ACHN (cell line): Measurements from ENCODE around the gene ISYNA1.

Experiments used
- DNase-seq: peaks from one replicate; pipeline ENCODE4 v3.0.0-alpha.2; 2015
- in situ Hi-C: cut with HindIII; loops from 2 replicates; pipeline ENCODE4 v1.10.0; 2017; ENCODE audit warnings: low sequenced_read_pairs, low pct_ligation_motif_present, low pct_unique_long_range_greater_than_20kb

ISYNA1 gene

DNA sequence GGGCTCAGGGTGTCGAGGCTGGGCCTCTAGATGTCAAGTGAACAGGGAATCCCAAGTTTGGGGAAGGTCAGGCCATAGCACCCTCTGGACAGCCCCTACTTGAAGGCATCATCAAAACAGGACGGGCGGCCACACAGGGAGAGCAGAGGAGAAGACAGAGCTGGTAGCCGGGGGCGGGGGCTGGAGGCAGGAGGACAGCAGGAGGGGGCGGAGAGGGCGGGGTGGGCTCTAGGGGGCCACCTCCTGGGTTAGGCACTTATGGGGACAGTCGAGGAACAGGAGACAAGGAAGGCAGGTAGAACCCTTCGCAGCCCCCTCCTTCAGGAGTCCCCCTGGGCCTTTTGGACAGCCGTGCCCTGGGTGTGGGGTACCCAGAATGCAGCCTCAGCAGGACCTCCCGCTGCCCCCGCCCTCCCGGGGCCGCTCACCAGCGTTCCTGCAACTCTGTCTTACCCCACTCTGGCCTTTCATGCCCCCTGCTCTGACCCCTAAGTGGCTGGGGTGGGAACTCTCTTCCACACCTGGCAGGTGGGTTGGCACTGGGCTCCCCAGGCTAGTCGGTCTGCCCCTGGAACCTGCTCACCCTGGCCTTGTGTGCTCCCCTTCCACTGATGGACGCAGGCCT lies 12.9 kb downstream of the ISYNA1 start:
- in situ Hi-C loops: no loop called here

DNA sequence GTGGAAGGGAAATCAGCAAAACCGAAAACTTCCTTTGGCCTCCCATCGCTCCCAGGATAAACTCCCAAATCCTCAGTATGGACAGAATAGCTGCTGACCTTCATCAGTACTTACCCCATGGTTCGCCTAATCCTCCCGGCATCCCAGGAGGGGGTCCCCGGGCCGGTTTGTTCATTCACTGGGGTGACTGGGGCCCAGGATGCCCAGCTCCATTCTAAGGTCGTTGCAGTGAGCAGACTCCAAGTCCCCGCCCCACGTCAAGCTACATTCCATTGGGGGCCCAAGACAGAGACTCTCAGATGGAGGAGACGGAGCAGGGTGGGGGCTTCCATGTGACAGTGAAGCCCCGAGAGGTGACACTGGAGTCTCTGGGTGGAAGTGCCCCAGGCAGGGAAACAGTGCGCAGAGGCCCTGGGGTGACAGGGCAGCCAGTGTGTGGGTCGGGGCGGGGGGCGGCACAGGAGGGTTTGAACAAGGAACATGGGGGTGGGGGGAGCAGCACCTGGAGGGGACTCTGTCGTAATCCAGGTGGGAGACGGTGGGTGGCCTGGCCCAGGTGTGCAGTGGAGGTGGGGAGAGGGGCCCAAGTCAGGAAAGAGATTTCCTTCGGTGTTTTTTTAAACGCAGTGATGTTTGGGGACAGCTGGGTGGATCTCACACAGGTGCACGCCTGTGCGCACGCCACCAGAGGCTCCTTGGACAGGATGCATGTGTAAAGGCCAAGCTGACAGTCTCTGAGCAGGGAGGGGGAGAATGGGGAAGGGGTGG lies 13.6 kb downstream of the ISYNA1 start:
- no peak for DNase-seq
- in situ Hi-C loops: no loop called here

More for the DNA sequence above, 12.9 kb downstream of the ISYNA1 start:
- DNase-seq: no peak

DNA sequence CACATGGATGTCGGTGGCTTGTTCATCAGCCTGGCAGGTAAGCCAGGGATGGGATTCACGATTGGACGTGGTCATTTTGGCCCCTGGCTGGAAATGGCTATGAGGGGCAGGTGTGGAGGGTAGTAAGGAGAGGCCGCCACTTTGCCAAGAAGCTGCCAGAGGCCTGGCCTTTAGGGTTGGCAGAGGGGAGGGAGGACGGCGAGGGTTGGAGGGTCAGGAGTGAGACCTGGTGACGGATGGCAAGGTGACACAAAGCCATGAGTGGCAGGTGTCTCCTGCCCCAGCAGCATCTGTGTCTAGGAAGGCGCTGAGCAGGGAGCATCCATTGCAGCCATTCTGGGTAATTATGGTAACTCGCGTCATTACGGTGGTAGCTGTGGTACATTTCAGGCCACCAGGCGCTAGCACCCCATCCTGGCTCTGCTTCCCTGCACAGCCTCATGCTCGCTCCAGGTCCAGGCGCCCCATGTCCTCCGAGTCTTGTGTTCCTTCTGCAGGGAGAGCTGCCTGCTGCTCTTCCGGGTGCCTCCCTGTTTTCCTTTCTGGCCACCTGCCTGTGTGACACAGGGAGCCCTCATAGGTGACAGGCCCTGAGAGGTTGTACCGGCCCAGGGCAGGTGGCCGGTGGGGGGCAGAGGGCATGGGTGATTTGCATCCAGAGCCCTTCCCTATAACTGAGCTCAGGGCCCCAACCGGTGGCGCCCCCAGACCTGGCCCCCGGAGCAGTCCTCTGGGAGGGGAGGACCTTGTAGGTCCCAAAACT lies 14.5 kb downstream of the ISYNA1 start:
- in situ Hi-C loops: no loop called here
- DNase-seq: no peak

DNA sequence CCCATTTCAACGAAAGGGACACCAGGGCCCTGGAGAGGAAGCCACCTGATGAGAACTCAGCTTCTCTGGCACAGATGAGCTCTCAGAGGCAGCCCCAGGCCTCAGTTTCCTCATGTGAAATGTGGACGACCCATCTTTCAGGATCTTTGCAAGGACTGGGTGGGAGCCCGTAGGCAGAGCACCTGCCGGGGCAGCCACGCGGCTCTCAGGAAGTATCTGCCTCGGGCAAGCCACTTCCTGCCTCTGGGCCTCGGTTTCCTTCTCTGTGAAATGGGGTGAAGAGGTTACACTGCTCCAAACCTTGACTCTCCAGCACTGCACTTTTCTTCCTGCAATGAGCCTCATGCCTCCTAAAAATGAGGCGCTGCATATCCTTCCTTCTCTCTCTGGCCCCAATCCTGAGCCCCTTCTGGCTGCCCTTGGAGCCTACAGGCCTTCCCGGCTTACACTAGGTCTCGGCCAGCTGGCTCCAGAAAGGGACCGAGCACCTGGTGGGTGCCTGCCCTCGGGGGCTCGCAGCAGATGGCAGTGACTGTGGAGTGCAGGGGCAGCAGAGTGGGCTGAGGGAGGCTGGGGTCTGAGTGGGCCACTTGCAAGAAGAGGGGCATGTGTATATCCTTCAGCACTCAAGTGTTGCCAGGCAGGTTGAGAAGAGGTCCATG lies 15.3 kb downstream of the ISYNA1 start:
- in situ Hi-C loops: no loop called here
- DNase-seq: no peak

DNA sequence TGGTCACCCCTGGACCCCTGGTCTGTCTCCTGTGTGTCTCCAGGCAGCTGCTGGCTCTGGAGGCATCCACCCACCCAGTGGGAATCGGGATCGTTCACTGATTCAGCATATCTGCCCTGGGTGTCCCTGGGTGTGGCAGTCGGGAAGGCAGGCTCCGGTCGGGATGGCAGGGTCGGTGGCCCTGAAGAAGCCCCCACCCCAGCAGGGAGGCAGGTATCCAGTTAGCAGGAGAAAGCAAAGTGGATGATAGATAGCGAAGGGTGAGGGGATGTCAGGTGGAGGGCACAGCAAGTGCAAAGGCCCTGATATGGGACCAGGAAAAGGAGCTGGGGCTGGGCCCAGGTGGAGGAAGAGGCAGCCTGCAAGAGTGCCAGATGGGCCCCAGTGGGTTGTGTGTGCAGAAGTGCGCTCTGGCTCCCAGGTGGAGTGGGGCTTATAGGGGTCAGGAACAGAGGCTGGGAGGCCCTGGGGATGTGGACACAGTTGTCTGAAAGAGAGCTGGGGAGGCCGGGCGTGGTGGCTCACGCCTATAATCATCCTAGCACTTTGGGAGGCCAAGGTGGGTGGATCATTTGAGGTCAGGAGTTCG lies 16.5 kb downstream of the ISYNA1 start:
- no peak for DNase-seq
- in situ Hi-C loops: no loop called here

DNA sequence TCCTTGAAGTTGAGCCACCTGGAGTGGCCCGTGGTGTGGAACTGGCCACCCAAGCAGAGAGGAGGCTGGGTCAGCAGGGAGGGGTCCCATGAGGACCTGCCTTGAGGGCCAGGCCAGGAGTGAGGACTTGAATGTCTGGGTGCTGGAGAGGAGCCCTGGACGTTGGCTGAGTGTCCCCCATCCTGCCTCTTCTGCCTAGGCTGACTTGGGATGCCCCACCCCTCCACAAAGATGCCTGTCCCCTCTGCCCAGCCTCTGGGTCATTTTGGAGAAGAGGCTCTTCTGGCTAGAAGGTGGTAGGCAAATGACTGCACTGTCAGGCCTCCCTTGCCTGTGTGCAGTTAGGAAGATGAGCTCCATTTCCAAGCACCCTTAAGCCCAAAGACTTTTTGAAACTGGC lies 17.0 kb downstream of the ISYNA1 start:
- in situ Hi-C loops: no loop called here

DNA sequence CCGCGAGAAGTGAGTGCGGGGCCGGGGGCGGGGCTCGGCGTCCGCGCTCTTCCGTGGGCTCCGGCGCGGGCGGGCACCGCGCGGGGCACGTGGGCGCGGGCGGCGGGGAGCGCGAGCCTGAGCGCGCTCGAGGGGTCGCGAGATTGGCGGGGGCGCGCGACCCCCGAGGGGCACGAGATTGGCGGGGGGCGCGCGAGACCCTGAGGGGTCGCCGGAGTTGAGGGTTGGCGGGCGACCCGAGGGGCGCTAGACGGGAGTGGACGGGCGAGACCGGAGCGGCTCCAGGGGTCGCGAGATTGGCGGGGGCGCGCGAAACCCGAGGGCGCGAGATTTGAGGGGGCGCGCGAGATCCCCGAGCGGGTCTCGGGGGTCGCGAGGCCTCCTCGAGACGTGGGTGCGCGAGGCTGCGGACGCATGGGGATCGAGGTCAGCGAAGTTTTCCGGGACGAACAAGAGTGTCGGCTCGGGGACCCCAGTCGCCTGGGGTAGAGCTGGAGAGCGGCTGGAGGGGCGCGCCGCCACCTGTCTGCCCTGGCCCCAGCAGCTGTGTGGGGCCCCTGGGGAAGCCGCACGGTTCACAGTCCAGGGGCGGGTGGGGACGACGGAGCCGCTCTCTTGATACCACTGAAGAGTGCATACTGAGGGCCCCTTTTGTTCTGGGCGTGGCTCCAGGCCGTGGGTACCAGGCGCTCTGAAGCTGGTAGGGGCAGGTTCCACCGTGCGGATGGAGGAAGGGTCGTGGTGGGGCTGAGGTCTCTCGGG lies 18.1 kb downstream of the ISYNA1 start:
- peak; percentile 30 for DNase-seq
- in situ Hi-C loops: no loop called here

More for the DNA sequence above, 17.0 kb downstream of the ISYNA1 start:
- no peak for DNase-seq

DNA sequence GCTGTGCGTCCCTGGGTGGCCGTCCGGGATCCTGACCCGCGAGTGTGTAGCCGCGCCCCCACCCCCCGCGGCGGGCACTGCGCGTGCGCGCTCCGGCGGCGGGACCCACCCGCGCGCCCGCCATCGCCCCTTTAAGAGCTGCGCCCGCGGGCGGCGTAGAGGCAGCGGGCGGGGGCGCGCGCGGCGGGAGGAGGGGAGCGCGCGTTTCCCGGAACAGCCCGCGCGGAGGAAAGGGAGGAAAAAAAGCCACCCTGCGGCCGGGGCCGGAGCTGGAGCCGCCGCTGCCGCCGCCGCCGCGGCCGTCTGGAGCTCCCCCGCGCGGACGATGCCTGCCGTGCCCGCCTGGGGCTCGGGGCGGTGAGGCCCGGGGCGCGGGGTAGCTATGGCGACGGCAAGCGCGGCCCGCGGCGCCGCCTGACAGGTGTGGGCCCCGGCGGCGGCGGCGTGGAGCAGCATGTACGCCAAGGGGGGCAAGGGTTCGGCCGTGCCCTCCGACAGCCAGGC lies 18.7 kb downstream of the ISYNA1 start, which contains the start of gene SSBP4:
SSBP4 (plus strand) TSS at position 204 of the 504 bp plus-strand sequence; CDS start at position 455, 251 bp downstream.
- in situ Hi-C loops: no loop called here
- DNase-seq: peak; percentile 76

DNA sequence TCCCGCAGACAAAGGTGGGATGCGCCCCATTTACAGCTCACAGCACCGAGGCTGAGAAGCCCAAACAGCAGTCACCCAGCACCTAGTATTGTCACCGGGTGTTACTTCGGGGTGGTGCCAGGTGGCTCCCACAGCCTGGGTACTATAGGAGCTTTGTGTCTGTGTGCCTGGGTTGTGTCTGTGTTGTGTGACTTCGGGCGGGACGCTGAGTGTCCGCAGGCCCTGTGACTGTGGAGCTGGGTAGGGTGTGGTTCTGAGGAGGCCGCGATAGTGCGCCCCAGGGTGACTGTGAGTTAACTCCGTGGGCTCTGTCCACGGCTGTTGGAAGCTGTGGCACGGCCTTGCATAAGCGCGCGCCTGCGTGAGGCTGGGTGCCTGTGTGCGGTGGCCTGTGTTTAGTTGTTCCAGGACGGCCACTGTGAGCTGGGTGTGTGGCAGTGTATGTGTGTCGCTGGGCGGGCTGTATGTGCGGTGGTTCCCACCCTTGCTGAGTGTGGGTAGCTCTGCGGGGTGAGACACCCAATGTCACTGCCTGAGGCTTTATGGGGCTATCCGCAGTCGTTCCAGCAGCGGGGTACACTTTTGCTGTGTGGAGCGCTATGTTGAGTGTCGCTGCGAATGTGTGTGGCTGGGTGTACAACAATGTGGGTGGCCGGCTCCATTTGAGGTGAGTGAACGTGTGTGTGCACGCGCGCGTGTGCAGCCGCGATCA lies 19.3 kb downstream of the ISYNA1 start:
- no peak for DNase-seq
- in situ Hi-C loops: no loop called here

DNA sequence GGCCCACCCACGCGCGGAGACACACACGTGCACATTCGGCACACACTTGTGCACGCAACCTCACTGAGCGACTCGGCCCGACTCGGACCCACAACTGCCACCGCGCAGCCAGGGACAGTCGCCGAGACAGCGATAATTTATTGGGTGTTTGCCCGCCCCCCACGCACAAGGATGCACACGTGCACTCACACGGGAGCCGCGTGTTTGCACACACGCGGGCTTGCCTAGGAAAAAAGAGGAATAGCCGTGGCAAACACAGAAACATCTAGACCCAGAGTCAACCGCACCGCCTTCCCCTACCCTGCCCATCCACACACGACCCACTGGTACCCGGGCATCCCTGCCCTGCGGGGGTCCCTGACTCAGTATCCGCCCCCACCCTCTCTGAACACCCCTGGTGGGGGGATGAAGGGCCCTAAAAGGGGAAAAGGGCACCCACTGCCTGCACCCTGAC lies 19.9 kb downstream of the ISYNA1 start:
- in situ Hi-C loops: no loop called here
- DNase-seq: no peak

DNA sequence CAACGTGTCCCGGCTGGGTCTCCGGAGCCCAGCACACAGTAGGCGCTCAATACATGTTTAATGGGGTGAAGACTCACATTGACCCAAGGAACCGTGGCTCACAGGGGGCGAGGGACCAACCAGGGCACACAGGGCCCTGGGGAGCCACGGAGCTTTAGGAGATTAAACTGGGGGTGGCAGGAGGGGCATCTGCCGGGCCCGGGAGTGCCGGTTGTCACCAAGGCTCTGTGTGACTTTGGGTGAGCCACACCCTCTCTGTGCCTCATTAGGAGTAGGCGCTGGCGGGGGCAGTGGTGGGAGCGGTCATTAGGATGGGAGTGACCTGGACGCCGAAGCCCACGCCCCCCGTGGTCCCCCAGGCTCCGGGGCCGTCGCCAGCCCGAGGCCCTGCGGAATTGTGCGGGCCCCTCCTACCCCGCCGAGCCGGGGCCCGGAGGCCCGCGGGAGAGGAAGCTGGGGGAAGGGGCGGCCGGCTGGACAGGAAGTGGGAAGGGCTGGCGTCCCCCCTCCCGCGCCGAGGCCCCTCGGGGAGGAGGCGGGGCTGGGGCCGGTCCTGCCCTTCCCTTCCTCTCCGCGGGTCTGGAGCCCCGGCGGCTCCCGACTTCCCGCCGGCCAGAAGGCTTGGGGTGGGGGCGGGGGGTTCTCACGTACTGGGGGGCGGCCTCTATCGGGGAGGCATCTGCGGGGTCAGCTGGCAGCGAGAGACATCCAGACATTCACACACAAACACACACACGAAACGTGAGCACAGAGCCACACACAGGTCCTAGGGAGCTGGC lies 20.5 kb downstream of the ISYNA1 start:
- DNase-seq: peak; percentile 84
- in situ Hi-C loops: no loop called here

DNA sequence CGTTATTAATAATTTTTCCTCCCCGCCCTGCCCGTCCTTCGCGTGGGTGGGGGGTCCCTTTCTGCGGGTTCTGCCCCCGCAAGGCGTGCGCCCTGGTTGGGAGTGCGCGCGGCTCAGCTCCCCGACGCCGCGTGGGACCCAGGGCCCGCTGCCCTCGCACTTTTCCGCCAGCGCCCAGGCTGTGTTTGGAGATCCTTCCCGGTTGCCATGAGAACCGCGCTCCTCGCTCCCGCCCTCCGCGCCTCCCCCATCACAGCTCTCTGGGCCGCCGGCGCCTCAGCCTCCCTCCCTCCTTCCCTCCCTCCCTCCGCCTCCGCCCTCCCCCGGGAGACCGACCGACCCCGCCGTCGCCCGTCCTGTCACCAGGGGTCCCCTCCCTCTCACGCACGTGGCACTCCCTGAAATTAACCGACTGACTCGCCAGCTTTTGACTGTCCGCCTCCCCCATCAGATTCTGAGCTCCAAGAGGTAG lies 21.1 kb downstream of the ISYNA1 start:
- peak; percentile 83 for DNase-seq
- in situ Hi-C loops: no loop called here

DNA sequence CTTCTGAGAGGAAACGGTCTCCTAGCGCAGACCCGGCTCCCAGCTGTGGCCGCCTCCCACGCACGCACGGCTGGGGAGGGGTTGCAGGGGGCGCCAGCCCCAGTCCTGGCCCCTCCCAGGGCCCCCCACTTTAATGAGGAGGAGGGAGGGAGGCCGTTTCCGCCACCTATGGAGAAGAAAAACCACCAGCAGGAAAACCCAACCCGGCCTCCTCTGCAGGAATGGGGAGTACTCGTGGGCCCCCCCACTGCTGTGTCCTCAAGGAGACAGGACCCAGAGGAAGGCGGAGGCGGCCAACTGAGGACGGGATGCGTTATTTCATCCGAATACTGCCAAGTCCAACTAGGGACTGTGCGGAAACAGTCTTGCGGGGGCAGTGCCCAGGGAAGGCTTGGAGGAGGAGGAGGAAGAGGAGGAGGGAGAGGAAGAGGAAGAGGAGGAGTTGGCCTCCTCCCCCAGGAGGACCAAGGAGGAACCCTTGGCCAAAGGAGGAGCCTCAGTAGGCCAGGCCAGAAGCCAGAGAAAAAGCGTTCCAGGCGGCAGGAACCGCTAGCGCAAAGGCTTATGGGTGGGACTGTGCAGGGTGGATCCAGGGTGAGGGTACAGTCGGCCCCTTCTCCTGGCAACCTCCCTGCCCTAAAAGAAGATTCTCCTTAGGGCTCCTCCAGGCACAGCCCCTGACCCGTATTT lies 22.6 kb downstream of the ISYNA1 start:
- in situ Hi-C loops: no loop called here
- DNase-seq: no peak

DNA sequence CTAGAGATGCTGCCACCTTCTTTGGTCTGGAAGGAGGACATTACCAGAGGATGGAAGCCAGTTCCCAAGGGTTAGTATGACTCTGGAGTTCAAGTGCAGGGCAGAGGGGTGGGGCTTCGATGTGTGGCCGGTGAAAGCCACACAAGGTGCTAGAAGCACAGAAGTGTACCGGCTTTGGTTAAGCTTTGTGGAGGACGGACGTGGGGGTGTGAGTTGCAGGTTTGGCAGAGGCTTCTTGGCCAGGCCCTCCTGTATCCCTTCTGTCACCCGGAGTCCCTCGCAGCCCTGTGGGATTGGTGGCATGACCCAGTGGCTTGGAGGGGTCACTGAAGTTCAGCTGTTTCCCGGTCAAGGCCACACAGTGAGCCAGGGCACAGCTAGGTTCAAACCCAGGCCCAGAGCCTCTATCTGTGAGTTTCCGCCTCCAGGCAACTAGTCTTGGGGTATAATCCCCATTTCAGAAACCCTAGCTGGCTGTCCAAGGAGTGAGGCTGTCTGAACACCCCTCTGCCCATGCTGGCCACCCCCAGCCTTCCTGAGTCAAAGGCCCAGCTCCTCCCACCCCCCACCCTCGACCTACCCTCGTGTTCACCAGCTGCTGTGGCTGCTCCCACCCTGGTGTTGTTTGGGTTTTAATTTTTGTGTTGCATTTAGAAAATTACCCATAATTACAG lies 23.3 kb downstream of the ISYNA1 start:
- in situ Hi-C loops: no loop called here

DNA sequence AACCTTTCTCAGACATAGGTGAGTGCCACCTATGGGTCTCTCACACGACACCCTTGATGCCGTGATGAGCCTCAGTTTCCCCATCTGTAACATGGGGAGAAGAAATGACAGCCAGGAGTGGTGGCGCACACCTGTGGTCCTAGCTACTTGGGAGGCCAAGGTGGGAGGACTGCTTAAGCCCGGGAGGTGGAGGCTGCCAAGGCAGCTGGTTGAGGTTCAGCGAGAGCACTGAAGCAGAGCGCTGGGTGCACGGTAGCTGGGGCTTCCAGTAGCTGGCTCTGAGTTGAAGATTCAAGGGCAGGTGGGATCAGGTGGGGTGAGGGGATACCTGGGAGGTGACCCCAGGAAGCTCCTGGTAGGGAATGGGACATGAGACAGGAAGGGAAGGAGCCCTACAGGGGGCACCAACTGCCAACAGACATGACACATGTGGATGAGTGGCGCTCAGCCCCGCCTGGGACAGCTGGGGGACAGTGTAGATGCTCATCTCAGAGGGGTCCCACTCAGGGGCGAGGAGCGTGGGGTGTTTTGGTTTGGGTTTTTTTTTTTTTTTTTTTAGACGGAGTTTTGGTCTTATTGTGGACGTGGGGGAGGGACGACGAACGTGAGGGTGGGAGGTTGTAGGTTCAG lies 25.2 kb downstream of the ISYNA1 start:
- no peak for DNase-seq
- in situ Hi-C loops: no loop called here

More for the DNA sequence above, 23.3 kb downstream of the ISYNA1 start:
- no peak for DNase-seq
